Activated CD4-positive, alpha-beta T cell treated with anti-CD3 and anti-CD28 coated beads, Interleukin-2, amount 50 U/mL, for 1 hour (primary cell): Measurements from ENCODE around the gene CAMK2B.

Source experiments
- DNase-seq: peaks from one replicate; pipeline ENCODE4 v3.0.0-alpha.2; 2020

CAMK2B gene

GRCh38 chr7:44272456-44272855, 52.9 kb downstream of the CAMK2B start:
- no peak for DNase-seq

- DNase-seq: no peak
These were observed 55.4 kb downstream of the CAMK2B start for GRCh38 chr7:44269943-44270493.

DNA sequence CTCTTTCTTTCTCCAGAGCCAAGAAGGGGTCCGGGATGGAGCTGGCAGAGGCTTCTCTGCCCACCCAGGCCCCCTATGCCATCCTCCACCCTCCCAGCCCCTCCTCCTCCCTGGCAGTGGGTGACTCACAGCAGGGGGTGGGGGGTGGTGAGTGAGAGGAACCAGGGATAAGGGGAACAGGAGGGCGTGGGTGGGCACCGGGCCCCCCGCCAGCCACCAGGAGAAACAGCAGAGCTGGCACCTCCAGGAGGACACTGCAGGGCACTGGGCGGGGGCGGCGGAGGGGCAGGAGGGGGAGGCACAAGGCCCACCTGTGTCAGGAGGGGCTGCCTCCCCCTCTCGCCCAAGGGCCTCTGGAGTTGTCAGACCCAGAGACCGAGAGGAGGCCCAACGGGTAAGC, 56.0 kb downstream of the CAMK2B start:
- no peak for DNase-seq

DNA sequence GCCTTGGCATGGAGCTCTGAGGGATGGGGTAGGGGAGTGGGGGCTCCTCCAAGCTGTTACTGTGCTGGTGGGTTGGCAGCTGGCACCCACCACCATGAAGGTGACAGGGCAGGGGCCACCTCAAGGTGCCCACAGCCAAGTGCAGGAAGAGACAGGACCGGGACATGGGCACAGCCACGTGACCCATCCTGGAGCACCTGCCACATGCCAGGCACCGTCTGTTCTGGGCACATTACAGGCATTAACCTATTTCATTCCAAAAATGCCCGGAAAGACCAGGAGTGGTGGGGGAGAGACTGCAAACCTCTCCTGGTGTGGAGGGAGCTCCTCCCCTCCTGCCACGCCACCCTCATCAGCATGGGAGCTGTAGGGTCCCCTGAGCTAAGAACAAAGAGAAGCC, 56.7 kb downstream of the CAMK2B start:
- no peak for DNase-seq

DNA sequence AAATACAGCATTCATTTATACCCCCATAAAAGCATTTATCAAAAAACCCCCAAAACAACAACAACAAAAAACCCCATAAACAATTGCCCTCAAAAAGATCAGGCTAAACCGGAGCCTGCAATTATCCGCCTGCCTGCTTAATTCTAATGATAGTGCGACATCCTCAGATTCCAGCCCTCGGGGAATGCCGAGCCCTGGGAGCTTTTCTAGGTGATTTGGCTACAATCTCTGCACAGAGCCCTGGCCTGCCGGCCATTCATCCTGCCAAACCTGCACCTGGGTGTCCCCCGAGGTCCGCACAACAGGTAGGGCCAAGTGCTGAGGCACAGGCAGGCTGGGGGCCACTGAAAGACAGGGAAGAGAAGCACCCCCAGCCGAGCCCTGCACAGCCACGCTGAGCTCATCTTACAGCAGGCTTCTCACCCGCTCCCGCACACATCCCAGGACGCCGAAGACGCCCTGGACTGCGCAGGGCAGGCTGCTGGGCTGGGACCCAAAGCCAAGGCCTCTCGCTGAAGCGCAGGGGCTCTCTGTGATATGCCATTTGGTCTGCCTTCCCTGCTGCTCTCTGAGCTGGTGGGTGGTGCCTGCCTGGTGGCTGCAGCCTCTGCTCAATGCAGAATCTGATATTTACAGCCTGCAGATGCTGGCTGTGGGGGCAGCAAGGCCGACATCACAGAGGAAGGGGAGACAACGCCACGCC, 57.5 kb downstream of the CAMK2B start:
- DNase-seq: no peak

GRCh38 chr7:44267178-44267577, 58.2 kb downstream of the CAMK2B start:
- DNase-seq: no peak

GRCh38 chr7:44266526-44266925, 58.9 kb downstream of the CAMK2B start:
- no peak for DNase-seq

GRCh38 chr7:44265728-44266127, 59.7 kb downstream of the CAMK2B start:
- DNase-seq: no peak

GRCh38 chr7:44264221-44264931, 61.0 kb downstream of the CAMK2B start:
- DNase-seq: no peak

- no peak for DNase-seq
These were observed 61.9 kb downstream of the CAMK2B start for GRCh38 chr7:44263326-44264082.

DNA sequence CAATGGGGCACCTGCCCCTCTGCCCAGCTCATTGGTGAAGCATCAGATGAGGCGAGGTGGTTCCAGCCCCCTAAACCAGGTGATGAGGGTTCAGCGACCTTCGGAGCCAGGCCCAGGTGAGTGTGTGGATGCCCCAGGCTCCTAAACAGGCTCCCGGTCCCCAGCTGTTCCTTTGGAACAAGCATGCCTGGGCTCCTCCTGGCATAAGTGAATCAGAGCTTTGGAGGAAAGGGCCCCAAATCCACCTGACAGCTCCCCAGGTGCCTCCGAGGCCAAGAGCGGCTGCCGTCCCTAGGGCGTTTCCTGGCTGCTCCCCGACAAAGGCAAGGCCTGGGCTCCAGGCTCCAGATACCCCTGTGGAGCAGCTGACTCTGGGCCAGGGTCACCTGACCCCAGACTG, 63.4 kb downstream of the CAMK2B start:
- DNase-seq: no peak

DNA sequence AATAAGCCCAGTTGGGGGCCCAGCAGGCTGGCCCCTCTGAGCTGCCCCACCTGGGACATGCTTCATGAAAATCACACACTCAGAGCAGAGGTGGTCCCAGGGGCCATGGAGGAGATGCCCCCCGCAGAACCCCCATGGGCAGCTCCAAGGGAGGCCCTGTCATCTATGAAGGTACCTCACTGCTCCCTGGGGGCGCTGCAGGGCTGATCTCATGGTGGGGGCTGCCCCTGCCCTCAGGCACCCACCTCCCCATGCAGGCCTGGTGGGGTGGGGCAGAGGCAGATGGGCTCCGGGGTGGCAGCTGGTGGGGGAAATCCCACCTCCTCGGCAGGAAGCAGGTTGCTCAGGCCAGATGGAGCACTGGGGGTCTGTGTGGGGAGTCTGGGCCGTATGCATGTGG, 64.2 kb downstream of the CAMK2B start:
- no peak for DNase-seq

GRCh38 chr7:44259547-44260457, 65.6 kb downstream of the CAMK2B start:
- DNase-seq: no peak

GRCh38 chr7:44258865-44259546, 66.4 kb downstream of the CAMK2B start:
- no peak for DNase-seq

GRCh38 chr7:44258423-44258760, 67.0 kb downstream of the CAMK2B start:
- no peak for DNase-seq

DNA sequence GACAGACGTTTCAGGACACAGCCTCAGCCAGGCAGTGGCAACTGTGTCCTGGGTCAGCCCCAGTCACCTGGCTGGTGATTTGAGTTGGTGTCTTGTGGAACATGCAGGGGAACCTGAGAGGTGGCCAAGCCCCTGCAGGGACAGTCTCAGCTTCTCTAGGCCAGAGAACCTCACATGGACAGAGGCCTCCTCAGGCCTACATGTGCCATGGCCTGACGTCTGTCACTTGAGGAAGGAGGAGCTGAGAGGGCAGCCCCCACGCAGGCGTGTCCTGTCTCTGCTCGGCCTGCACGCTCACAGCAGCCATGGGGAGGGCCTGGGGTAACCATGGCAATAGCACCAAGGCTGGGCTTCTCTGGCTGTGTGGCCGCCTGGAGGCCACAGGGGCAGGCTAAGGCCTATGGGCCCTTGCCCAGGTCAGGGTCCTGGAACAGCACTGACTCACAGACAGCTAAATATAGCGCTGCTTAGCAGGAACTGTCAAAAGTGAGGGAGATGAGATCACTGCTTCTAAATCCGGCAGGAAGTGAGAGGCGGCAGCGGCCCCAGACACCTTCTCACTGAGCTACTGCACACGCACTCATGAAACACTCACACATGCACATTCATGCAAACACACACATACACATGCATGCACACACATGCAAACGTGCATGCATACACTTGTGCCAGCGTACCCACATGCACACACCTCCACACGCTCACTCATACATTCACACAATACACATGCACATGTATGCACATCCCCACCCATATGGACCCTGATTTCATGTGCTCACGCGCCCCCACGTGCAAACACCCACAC, 67.6 kb downstream of the CAMK2B start:
- peak; percentile 45 for DNase-seq

- no peak for DNase-seq
These were observed 68.2 kb downstream of the CAMK2B start for GRCh38 chr7:44257213-44257612.

- DNase-seq: no peak
These were observed 68.9 kb downstream of the CAMK2B start for GRCh38 chr7:44256459-44256858.

DNA sequence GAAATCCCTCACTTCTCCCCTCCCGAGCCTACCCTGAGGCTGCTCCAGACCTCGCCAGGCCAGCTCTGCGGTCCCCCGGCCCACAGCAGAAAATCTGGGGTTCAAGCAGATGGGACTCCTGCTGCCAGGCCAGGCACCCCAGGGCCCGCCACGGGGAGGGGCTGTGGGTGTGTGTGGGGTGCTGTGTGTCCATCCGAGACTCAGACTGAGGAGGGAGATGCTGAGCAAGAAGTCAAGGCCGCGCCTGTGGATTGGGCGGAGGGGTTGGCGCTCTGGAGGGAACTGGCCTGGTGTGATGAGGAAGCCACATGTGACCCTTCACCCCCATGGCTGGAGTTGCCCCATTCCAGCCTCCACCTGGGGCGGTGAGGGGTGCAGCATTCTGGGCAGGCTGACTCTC, 73.5 kb downstream of the CAMK2B start:
- DNase-seq: no peak

GRCh38 chr7:44251269-44251668, 74.1 kb downstream of the CAMK2B start:
- DNase-seq: no peak

DNA sequence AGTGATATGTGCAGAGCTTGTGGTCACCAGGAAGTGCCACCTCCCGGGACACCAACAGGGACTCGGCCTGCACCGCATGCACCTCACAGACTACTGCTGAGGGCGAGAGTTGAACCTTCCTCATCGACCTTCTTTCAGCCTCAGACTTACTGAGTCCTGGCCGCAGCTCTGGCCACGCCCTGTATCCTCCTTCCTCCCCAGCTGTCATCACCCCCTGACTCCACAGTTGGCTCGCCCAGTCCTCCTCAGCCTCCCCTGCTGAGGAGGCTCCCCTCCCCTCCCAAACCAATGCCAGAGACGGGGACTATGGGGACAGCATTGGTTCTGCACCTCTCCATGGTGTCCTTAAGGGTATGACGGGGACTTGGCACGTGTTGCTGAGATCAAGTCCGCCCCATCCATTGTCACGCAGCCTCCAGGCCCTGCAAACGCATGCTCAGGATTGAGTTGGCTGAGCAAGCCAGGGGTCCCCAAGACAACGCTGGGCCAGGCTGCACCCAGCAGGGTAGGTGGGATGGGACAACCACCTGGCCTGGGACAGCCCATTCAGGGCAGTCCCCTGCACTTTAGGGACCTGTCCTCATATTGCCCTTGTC, 75.7 kb downstream of the CAMK2B start:
- no peak for DNase-seq
